GM18867 (cell line): Measurements from ENCODE around the gene TPM4.

Experiments
- ATAC-seq: cut with Tn5 transposase; IDR thresholded peaks from one replicate; pipeline ENCODE4 v1.9.1; 2021; ENCODE audit warnings: mild to moderate bottlenecking, moderate library complexity; ENCODE audit not compliant: unreplicated experiment

Gene TPM4

GRCh38 chr19:16041299-16041990, 34.9 kb upstream of the TPM4 start:
- ATAC-seq = no peak

GRCh38 chr19:16041991-16042386, 34.3 kb upstream of the TPM4 start:
- ATAC-seq = no peak

GRCh38 chr19:16042533-16043085, 33.7 kb upstream of the TPM4 start:
- no peak for ATAC-seq

GRCh38 chr19:16043156-16043757, 33.0 kb upstream of the TPM4 start:
- ATAC-seq = no peak

- ATAC-seq = no peak
Measured at GRCh38 chr19:16044746-16045145, 31.5 kb upstream of the TPM4 start.

- ATAC-seq = no peak
Measured at GRCh38 chr19:16045171-16045570, 31.1 kb upstream of the TPM4 start.

- no peak for ATAC-seq
Measured at GRCh38 chr19:16045893-16046292, 30.4 kb upstream of the TPM4 start.

- ATAC-seq = no peak
Measured at GRCh38 chr19:16048583-16048982, 27.7 kb upstream of the TPM4 start.

- ATAC-seq = no peak
Measured at GRCh38 chr19:16051254-16052025, 24.9 kb upstream of the TPM4 start.

GRCh38 chr19:16052353-16052752, 23.9 kb upstream of the TPM4 start:
- ATAC-seq = no peak

GRCh38 chr19:16057062-16057461, 19.2 kb upstream of the TPM4 start:
- ATAC-seq = no peak

- no peak for ATAC-seq
Measured at GRCh38 chr19:16060294-16060693, 16.0 kb upstream of the TPM4 start.

GRCh38 chr19:16061943-16062342, 14.4 kb upstream of the TPM4 start:
- no peak for ATAC-seq

GRCh38 chr19:16062789-16063188, 13.5 kb upstream of the TPM4 start:
- ATAC-seq = no peak

- ATAC-seq = no peak
Measured at GRCh38 chr19:16064209-16064889, 11.9 kb upstream of the TPM4 start.

GRCh38 chr19:16066611-16067104, 9.6 kb upstream of the TPM4 start:
- ATAC-seq = no peak

GRCh38 chr19:16067205-16067938, 8.9 kb upstream of the TPM4 start:
- ATAC-seq = no peak

- no peak for ATAC-seq
Measured at GRCh38 chr19:16068696-16069259, 7.5 kb upstream of the TPM4 start.

GRCh38 chr19:16069813-16070365, 6.4 kb upstream of the TPM4 start:
- no peak for ATAC-seq
